ENCODE measurements around the gene INSR.

INSR gene

GRCh38 chr19:7145494-7145893 lies 148.7 kb downstream of the INSR start:
- Histone ChIP-seq H3K9me3 (no peaks in the 10 kb centered on the region), H3K4me3 (no peak overlapping the region), H3K4me1 (no peaks in the 10 kb centered on the region), H3K27ac (no peak overlapping the region), H3K27me3 (no peaks in the 10 kb centered on the region), H3K36me3 (peaks cover 25 to 57% (median 34%) of the 10 kb centered on the region in 3 donors)
- DNase-seq, result no peak
- intact Hi-C loops (cut with DNase I; ENCODE audit: low total_unique reads), result no loop called here
- TF ChIP-seq CTCF (IDR thresholded peaks at IDR 0.05), result no peak

GRCh38 chr19:7142771-7143170 lies 151.4 kb downstream of the INSR start:
- intact Hi-C loops (cut with DNase I; ENCODE audit: low total_unique reads), result no loop called here
- no peak for TF ChIP-seq CTCF (IDR thresholded peaks at IDR 0.05)
- no peaks in the 10 kb centered on the region for H3K9me3 ChIP-seq
- DNase-seq, result no peak
- H3K36me3 ChIP-seq, result peaks cover 47 to 62% (median 55%) of the 10 kb centered on the region in 3 donors
- no peak overlapping the region for H3K4me3 ChIP-seq
- H3K27ac ChIP-seq, result no peak overlapping the region
- H3K27me3 ChIP-seq, result no peaks in the 10 kb centered on the region
- H3K4me1 ChIP-seq, result no peaks in the 10 kb centered on the region

GRCh38 chr19:7140137-7140536 lies 154.1 kb downstream of the INSR start:
- H3K27me3 ChIP-seq, result no peaks in the 10 kb centered on the region
- TF ChIP-seq CTCF (IDR thresholded peaks at IDR 0.05), result no peak
- H3K9me3 ChIP-seq, result no peaks in the 10 kb centered on the region
- H3K4me1 ChIP-seq, result peaks cover 0 to 3% (median 0%) of the 10 kb centered on the region in 4 donors
- intact Hi-C loops (cut with DNase I; ENCODE audit: low total_unique reads), result no loop called here
- no peak overlapping the region for H3K27ac ChIP-seq
- no peak overlapping the region for H3K4me3 ChIP-seq
- peaks cover 52 to 75% (median 54%) of the 10 kb centered on the region in 3 donors for H3K36me3 ChIP-seq
- DNase-seq, result no peak

GRCh38 chr19:7139095-7139494 lies 155.1 kb downstream of the INSR start:
- no peak for TF ChIP-seq CTCF (IDR thresholded peaks at IDR 0.05)
- DNase-seq, result peak in 1 of 2 donors; percentile 7
- Histone ChIP-seq H3K9me3 (no peaks in the 10 kb centered on the region), H3K27ac (no peak overlapping the region), H3K4me1 (peaks cover 0 to 13% (median 0%) of the 10 kb centered on the region in 4 donors), H3K36me3 (peaks cover 52 to 75% (median 54%) of the 10 kb centered on the region in 3 donors), H3K27me3 (no peaks in the 10 kb centered on the region), H3K4me3 (no peak overlapping the region)
- intact Hi-C loops (cut with DNase I; ENCODE audit: low total_unique reads), result no loop called here

GRCh38 chr19:7138402-7138801 lies 155.8 kb downstream of the INSR start:
- no peak overlapping the region for H3K4me3 ChIP-seq
- intact Hi-C loops (cut with DNase I; ENCODE audit: low total_unique reads), result no loop called here
- no peaks in the 10 kb centered on the region for H3K27me3 ChIP-seq
- no peaks in the 10 kb centered on the region for H3K9me3 ChIP-seq
- H3K27ac ChIP-seq, result no peak overlapping the region
- peaks cover 0 to 14% (median 0%) of the 10 kb centered on the region in 4 donors for H3K4me1 ChIP-seq
- peaks cover 53 to 72% (median 54%) of the 10 kb centered on the region in 3 donors for H3K36me3 ChIP-seq
- peak in 1 of 2 donors; percentile 21 for DNase-seq
- no peak for TF ChIP-seq CTCF (IDR thresholded peaks at IDR 0.05)

- Histone ChIP-seq H3K4me3 (no peak overlapping the region), H3K9me3 (no peaks in the 10 kb centered on the region), H3K36me3 (peaks cover 46 to 64% (median 50%) of the 10 kb centered on the region in 3 donors), H3K4me1 (peaks cover 0 to 14% (median 0%) of the 10 kb centered on the region in 4 donors), H3K27ac (no peak overlapping the region), H3K27me3 (no peaks in the 10 kb centered on the region)
- DNase-seq, result peak in 1 of 2 donors; percentile 48
- intact Hi-C loops (cut with DNase I; ENCODE audit: low total_unique reads), result no loop called here
- no peak for TF ChIP-seq CTCF (IDR thresholded peaks at IDR 0.05)
Observed at GRCh38 chr19:7137120-7137519, 157.1 kb downstream of the INSR start.

Measured in tibial artery (tissue), 4 donors.